GM19351 (cell line): ENCODE data around the gene SELENOF.

Source experiments
- ATAC-seq: cut with Tn5 transposase; IDR thresholded peaks from one replicate; pipeline ENCODE4 v1.9.1; 2021; ENCODE audit warnings: mild to moderate bottlenecking, moderate library complexity; ENCODE audit not compliant: unreplicated experiment

Gene SELENOF

DNA sequence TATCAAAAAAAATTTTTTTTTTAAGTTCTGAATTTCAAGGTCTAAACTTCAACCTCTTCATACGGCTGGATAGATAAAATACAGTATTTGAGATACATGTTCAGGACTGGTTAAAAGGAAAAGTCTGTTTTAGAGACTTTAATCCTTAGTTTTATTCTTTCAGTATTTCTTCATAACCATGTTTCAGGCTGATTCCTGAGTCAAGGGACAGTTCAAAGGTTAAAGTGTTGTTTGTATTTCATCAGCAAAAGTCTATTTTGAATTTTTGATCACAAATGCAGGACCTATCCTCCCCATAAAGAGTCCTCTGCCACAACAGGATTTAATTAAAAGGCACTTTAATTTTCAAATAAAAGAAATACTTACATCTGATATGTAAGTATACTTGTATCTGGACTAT lies 53.5 kb downstream of the SELENOF start:
- ATAC-seq = no peak

DNA sequence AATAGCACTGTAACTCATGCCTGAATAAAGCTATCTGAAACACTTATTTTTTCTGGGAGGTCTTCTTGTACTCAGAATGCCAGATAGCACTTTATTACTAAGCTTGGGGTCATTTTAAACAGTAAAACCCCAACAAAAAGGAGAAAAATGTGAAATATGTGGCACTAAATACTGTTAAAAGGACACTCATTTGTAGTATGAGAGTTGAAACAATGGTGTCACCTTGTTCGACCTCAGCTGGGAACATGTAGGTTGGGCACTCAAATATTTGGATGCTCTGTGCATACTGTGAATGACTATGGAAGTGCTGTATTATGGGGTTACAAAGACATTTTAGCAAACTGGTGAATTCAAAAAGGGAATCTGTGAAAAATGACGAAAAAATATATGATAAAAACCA lies 53.9 kb downstream of the SELENOF start:
- ATAC-seq = no peak

DNA sequence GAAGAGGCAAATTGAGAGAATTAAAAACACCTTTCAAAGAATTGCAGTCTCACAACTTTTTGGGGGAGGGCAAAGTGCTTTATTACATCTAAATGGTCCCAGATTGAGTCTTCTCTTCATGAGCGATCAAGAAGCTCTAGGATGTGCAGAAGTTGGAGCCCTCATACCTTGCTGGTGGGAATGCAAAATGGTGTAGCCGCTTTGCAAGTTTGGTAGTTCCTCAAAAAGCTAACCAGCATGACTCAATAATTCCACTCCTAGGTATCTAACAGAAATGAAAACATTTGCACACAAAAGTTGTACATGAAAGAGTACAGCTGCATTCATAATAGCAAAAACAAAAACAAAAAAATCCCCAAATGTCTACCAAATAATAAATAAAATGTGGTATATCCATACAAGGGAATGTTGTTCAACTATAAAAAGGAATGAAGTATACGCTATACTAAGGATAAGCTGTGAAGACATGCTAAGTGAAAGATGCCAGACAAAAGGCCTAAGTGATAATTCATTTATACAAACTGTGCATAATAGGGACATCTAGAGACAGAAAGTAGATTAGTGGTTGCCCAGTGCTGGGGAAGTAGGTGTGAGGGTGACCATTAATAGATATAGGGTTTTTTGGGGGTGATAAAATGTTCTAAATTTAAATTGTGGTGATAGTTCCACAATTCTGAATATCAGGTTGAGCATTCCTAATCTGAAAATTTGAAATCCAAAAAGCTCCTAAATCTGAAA lies 55.2 kb downstream of the SELENOF start:
- peak; percentile 44 for ATAC-seq

DNA sequence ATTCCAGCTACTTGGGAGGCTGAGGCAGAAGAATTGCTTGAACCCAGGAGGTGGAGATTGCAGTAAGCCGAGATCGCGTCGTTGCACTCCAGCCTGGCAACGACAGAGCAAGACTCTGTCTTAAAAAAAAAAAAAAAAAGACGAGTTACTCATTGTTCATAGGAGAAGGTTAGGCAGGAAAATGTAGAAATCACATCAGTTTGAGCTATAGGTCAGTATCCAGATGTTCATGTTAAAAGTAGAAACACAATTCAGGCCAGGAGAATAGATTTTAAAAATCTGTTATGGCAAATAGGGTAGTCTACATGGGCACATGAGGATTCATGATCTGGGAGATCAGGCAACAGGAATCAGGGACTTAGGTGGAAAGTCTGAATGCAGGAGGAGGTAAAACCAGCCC lies 57.7 kb downstream of the SELENOF start:
- no peak for ATAC-seq

DNA sequence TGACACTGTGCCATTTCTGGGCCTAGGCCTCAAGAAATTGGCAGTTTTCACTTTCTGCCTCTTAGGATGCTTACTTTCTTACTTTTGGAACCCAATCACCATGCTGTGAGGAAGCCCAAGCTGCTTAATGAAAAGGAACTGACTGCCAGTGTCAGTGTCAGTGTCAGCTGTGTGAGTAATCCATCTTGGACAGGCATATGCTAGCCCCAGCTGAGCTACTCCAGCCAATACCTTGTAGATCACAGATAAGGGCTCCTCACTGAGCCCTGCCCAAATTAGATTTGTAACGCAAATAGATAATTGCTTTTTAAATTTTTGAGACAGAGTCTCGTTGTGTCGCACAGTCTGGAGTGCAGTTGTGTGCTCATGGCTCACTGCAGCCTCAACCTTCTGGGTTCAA lies 59.6 kb downstream of the SELENOF start:
- ATAC-seq = no peak

DNA sequence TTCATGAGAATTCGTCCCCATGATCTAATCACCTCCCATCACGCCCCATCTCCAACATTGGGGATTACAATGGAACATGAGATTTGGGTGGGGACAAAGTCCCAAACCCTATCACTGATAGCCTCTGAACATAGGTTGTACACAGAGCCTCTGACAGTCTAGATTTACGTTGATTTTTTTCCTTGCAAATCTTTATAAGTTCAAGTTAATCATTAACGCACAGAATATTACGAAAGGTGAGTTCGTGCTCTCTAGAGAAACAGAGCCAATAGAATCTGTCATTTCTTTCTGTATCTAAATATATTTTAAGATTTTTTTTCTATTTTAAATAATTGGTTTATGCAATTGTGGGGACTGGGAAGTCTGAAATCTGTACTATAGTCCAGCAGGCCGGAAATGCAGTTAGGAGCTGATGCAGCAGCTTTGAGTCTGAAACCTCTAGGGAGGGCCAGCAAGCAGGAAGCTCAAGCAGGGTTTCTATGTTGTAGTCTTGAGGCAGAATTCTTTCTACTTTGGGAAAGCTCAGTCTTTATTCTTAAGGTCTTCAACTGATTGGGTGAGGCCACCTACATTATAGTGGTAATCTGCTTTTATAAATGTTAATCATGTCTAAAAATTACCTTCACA lies 61.0 kb downstream of the SELENOF start:
- no peak for ATAC-seq

DNA sequence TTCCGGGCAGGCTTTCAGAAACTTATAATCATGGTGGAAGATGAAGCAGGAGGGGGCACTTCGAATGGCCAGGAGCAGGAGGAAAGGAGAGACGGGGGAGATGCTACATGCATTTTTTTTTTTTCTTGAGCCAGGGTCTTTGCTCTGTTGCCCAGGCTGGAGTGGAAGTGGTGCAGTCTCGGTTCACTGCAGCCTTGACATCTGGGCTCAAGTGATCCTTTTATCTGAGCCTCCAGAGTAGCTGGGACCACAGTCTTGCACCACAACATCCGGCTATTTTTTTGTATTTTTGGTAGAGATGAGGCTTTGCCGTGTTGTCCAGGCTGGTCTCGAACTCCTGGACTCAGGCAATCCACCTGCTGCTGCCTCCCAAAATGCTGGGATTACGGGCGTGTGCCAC lies 61.6 kb downstream of the SELENOF start:
- no peak for ATAC-seq

DNA sequence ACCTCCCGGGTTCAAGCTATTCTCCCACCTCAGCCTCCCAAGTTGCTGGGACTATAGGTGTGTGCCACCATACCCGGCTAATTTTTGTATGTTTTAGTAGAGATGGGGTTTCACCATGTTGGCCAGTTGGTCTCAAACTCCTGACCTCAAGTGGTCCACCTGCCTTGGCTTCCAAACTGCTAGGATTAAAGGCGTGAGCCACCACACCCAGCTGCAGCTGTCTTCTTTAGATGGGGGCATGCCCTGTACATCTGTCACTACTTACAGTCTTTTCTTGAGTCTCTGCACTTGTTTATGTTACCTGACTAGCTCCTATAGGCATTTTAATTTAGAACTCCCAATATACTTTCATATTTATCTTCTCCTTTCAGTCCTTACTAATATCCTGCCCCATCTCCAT lies 64.2 kb downstream of the SELENOF start:
- no peak for ATAC-seq

DNA sequence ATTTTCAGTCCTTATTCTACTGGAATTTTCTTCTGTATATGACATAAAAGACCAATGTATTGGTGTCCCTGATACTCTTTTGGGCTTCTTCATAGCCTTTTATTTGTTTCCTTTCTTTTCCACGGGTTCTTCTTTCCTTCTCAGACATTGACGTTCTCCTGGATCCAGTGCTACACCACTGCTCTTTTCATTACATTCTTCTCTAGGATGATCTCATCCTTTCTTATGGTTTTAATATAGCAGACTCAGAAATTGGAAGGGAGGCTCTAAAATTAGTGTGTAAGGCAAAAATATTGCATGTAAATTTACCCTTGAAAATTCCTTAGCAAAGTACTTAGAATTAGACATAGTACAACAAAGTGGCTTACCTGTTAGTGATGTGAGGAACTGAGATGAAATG lies 65.3 kb downstream of the SELENOF start:
- no peak for ATAC-seq

DNA sequence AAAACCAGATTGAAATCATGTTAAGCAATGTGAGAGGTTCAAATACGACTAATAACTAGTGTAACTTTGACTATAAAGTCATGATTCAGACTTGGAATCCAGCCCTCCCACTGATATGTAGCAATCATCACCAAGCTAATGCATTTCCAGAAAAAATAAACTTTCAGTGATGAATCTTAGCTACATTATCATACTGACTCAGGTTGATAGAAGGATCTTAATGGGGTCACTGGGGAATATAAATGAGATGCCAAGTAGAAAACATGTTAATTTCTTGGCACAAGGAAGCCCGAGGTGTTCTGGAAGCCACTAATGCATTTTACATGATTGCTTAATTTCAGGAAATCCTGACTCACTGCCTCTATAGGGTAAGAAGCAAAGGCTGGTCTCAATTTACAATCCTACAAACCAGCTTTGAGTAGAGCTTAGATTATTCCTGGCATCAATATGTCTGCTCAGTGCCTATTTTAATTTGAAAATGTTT lies 67.7 kb downstream of the SELENOF start:
- ATAC-seq = no peak

DNA sequence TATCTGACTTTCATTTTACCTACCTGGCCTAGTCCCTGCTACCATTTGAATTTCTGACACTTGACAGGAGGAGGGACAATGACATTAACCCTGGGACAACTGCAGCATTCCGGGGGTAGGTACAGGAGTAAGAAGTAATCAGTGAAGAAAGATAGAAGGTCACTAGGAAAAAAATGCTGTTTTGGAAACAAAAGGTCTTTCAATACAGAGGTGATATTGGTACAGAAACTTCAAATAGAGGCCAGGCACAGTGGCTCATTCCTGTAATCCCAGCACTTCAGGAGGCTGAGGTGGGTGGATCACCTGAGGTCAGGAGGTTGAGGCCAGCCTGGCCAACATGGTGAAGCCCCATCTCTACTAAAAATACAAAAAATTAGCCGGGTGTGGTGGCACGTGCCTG lies 68.4 kb downstream of the SELENOF start:
- no peak for ATAC-seq

DNA sequence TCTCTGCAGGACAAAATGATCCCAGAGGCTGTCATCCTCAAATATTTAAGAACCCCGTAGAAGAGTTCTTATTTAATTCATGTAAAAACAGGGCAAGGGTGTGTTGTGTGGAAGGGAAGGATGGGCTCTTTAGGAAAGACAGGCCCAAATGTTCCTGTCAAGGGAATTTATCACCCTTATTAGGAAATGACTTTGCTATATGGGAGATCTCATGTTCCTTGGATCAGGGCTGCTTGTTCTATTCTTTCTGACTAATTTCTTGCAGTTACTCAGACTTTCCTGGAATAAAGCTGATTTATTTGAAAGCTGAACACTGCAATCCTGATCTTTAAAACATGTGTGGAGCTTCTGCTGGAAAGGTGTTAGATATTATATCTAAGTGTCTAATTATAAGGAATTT lies 72.8 kb downstream of the SELENOF start:
- no peak for ATAC-seq

DNA sequence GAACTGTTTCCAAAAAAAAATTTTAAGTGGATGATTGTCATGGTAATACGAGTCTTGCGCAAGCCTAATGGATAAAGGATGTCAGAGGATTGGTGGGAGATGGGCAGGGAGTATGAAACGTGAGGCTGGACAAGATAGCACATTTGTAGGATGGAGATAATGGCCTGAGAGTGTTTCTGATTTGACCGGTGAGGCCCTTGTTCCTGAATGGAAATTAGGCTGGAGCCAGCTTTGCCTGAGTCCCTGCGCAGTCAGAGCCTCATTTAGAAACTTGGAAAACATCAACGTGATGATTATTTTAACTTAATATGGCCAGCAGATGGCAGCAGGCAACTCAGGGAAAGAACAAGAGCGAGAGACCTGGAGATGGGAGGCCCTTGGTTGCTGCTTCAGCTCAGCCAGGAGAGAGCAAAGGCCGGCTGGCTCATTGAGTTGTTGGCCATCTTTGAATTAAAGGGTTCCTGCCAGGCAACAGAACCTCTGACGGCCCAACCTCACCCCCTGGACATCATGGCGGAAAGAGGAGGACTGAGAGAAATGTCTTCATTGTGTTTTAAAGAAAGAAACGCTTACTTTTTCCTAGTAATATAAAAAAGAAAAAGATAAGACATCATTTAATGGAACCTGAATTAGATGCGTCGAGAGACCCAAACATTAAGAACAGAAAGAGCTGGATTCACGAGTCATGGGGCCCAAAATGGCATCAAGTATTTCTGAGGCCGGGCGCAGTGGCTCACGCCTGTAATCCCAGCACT lies 80.3 kb downstream of the SELENOF start:
- ATAC-seq = peak; percentile 91

DNA sequence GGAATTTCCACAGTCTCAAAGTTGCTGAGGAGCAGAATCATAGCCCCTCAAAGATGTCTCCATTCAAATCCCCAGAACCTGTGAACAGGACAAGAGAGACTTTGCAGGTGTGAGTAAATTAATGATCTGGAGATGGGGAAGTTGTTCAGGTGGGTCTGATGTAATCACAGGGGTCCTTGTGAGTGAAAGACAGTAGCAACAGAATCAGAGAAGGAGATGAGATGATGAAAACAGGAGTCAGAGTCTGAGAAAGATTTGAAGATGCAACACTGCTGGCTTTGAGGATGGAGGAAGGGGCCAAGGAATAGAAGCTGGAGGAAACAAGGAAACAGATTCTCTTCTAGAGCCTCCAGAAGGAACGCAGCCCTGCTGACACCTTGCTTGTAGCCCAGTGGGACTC lies 81.5 kb downstream of the SELENOF start:
- ATAC-seq = no peak

DNA sequence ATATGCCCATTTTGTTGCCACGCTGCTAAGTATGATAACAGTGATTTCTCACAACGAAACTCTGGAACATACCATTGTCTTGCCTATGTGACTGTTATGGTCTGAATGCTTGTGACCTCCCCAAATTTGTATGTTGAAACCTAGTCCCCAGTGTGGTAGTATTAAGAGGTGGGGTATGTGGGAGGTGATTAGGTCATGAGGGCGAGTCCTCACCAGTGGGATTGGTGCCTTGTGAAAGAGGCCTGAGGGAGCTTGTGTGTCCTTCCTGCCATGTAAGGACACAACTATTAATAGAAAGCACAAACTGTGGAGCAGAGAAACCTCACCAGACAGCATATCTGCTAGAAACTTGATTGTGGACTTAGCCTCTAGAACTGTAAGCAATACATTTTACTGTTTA lies 84.6 kb downstream of the SELENOF start:
- ATAC-seq = no peak

DNA sequence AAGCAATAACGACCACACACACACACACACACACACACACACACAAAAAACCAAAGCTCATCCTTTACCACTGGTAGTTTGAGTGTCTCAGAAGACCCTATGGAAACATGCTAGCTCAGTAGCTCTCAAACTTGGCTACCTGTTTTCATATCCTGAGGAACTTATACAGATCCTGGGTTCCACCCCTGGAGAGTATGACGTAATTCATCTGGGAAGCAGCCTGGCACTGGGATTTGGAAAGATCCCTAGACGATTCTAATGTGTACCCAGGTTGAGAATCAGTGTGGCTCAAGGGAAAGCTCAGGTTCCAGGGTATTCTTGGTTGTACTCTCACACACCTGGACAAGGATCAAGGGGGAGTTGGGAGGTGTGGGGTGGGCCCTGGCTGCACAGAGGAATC lies 85.9 kb downstream of the SELENOF start:
- ATAC-seq = no peak

DNA sequence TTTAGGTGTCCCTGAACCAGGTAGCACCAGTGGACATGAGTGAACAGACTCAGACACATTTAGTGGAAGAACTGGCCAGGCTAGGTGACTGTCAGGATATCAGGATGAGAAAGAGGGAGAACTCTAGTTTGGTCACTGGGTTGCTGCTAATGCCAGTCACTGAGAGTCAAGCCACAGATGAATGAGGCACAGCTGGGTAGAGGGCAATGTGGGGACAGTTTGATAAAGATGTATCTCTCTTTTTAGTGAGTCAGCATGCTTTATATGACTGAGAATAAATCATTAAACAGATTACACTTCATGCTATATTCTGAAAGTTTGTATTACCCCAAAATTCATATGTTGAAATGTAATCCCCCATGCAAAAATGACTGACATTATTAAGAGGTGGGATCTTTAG lies 87.1 kb downstream of the SELENOF start:
- ATAC-seq = no peak

DNA sequence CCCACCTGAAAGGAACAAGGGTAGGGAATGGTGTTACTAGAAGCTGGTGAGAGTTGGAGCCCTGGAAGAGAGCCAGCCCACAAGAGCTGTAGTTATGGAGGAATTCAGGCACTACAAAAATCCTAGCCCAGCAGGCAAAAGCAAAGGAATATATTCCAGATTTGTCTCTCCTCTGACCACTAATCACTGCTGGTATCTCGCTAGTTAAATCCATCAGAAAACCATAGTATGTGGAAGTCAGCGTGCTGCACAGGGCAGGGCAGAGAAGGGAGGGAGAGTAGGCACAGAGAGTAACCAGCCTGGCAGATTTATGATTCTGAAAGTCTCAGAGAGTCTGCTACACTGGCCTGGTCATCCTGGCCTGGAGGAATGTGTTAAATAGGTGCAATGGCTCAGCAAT lies 88.6 kb downstream of the SELENOF start:
- ATAC-seq = no peak

DNA sequence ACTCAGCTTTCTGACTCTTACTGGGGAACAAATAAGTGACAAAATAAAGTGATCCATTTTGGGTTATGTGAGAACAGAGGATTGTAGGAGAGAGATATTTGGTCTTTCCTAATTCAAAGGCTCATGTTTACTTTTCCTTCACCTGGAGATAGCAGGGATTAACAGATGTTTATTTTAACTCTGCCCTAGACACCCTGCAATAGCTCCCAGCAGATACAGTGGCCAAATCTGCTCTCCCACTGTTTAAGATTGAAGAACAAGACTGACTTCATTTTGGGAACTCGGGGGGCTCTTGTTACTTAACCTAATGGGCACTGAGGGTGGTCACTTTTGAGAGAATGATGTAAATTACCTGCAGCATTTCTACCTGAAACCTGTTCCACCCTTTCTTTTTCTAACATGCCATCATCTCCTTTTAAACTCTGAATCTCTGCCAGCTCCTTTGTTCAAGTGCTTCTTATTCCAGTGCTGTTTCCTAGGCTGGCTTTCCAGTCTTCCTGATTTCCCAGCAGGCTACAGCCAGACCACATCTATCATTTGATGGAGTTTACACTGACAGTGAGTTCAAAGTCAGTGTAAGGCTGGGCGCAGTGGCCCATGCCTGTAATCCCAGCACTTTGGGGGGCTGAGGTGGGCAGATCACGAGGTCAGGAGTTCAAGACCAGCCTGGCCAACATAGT lies 90.0 kb downstream of the SELENOF start:
- no peak for ATAC-seq

DNA sequence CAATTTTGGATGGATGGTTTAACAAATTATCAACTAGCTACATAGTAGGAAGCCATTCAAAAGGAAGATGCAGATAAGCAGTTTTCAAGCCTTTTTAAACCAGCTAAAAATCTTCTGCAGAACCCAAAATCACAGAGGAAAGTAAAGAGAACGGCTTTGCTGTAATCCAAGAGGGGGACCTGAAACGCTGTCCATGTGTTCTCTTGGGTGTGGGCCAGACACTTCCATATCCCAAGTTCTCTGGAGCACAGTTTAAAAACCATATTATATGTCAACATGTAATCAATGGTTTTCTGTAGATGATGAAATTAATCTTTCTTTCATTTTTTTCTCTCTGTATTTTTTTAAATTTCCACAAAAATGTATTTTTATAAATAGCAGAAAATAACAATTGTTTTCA lies 90.5 kb downstream of the SELENOF start:
- ATAC-seq = no peak

DNA sequence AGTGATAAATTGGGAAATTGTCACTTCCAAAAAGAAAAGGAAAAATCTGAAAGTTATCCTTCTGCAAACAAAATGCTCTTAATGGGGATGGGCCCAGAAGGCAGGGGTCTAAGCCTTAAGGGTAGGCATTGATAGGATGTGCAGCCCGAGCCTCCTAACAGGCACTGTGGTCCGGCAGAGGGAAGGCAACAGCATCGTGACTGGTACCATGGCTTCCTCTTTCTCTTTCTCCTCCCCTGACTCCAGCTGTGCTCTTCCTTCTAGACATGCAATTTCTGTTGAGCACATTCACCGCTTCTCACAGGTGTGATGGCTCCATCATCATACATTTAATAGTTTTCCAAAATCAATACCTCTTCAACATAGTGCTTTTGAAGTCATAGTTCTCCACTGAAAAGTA lies 91.5 kb downstream of the SELENOF start:
- ATAC-seq = no peak
